Loucy (cell line): Measurements from ENCODE around the gene ARHGAP1.

ENCODE experiments used
- H2AFZ ChIP-seq: fragments of 200-600 bp; sonication (generic); 2 replicates; pipeline ENCODE4 v1.6.0; 2016; ENCODE audit warnings: antibody characterized with exemption, mild to moderate bottlenecking, low read length, moderate library complexity
- H3F3A ChIP-seq: fragments of 200-600 bp; 2 replicates; pipeline ENCODE4 v1.6.0; 2016; ENCODE audit warnings: antibody characterized with exemption, low read depth, mild to moderate bottlenecking
- H3K27me3 ChIP-seq: fragments of 200-600 bp; sonication (generic); 2 replicates; pipeline ENCODE4 v1.6.1; 2014; ENCODE audit warnings: low read length, mild to moderate bottlenecking; ENCODE audit not compliant: insufficient read depth, poor library complexity, severe bottlenecking
- H3K36me3 ChIP-seq: fragments of 200-600 bp; sonication (generic); 2 replicates; pipeline ENCODE4 v1.6.1; 2016; ENCODE audit warnings: low read length; ENCODE audit not compliant: insufficient read depth
- H3K4me1 ChIP-seq: fragments of 200-600 bp; sonication (generic); 2 replicates; pipeline ENCODE4 v1.5.1; 2014; ENCODE audit warnings: low read length, mild to moderate bottlenecking; ENCODE audit not compliant: insufficient read depth, poor library complexity, severe bottlenecking
- H3K4me2 ChIP-seq: fragments of 200-600 bp; sonication (generic); 2 replicates; pipeline ENCODE4 v1.6.0; 2014; ENCODE audit warnings: antibody characterized with exemption, low read length, low read depth, mild to moderate bottlenecking; ENCODE audit not compliant: poor library complexity, severe bottlenecking
- H3K4me3 ChIP-seq: fragments of 200-600 bp; sonication (generic); 2 replicates; pipeline ENCODE4 v1.5.1; 2014; ENCODE audit warnings: low read length, mild to moderate bottlenecking, mixed read lengths; ENCODE audit not compliant: poor library complexity, severe bottlenecking
- H3K79me2 ChIP-seq: fragments of 200-600 bp; sonication (generic); 2 replicates; pipeline ENCODE4 v1.6.1; 2014; ENCODE audit warnings: low read length; ENCODE audit not compliant: insufficient read depth
- H3K9ac ChIP-seq: fragments of 200-600 bp; sonication (generic); 2 replicates; pipeline ENCODE4 v1.6.0; 2014; ENCODE audit warnings: mild to moderate bottlenecking, low read depth, low read length, moderate library complexity; ENCODE audit not compliant: poor library complexity, severe bottlenecking
- H3K9me2 ChIP-seq: fragments of 200-600 bp; sonication (generic); replicated peaks from 2 replicates; pipeline ENCODE4 v1.6.1; 2016; ENCODE audit warnings: low read depth, low read length, mixed read lengths
- H3K9me3 ChIP-seq: fragments of 200-600 bp; sonication (generic); 2 replicates; pipeline ENCODE4 v1.6.1; 2014; ENCODE audit warnings: mild to moderate bottlenecking, antibody characterized with exemption, low read length, low read depth; ENCODE audit not compliant: insufficient read depth
- H4K20me1 ChIP-seq: fragments of 200-600 bp; sonication (generic); 2 replicates; pipeline ENCODE4 v1.6.0; 2014; ENCODE audit warnings: antibody characterized with exemption, low read length, mild to moderate bottlenecking; ENCODE audit not compliant: insufficient read depth, poor library complexity, severe bottlenecking
- CTCF ChIP-seq: fragments of 200-600 bp; sonication (generic); conservative IDR thresholded peaks from 2 replicates; pipeline ENCODE4 v1.5.1; 2014; ENCODE audit warnings: mild to moderate bottlenecking, antibody characterized with exemption, low read length
- EZH2phosphoT487 ChIP-seq: fragments of 200-600 bp; IDR thresholded peaks from 2 replicates; pipeline ENCODE4 v1.6.1; 2018; ENCODE audit warnings: antibody characterized with exemption, mild to moderate bottlenecking, moderate library complexity, borderline replicate concordance

The ARHGAP1 gene

GRCh38 chr11:46731545-46731944 is 31.1 kb upstream of the ARHGAP1 start:
- no peak overlapping the region for H2AFZ ChIP-seq
- no peaks in the 10 kb centered on the region for H3K4me1 ChIP-seq
- H3K4me2 ChIP-seq: no peak overlapping the region
- H3K9me2 ChIP-seq: no peaks in the 10 kb centered on the region
- no peaks in the 10 kb centered on the region for H3F3A ChIP-seq
- no peaks in the 10 kb centered on the region for H3K27me3 ChIP-seq
- no peaks in the 10 kb centered on the region for H3K9me3 ChIP-seq
- no peak overlapping the region for H3K4me3 ChIP-seq
- no peak overlapping the region for H3K9ac ChIP-seq
- no peaks in the 10 kb centered on the region for H3K79me2 ChIP-seq
- no peak for TF ChIP-seq CTCF
- TF ChIP-seq EZH2phosphoT487: no peak
- no peaks in the 10 kb centered on the region for H3K36me3 ChIP-seq
- no peaks in the 10 kb centered on the region for H4K20me1 ChIP-seq

- H3K4me3 ChIP-seq: no peak overlapping the region
- TF ChIP-seq CTCF (no peak), EZH2phosphoT487 (no peak)
- no peaks in the 10 kb centered on the region for H3K9me3 ChIP-seq
- H3K36me3 ChIP-seq: no peaks in the 10 kb centered on the region
- H3K27me3 ChIP-seq: no peaks in the 10 kb centered on the region
- no peaks in the 10 kb centered on the region for H3K9me2 ChIP-seq
- no peak overlapping the region for H3K4me2 ChIP-seq
- no peak overlapping the region for H3K9ac ChIP-seq
- H3K4me1 ChIP-seq: peaks cover under 1% of the 10 kb centered on the region
- no peak overlapping the region; the same call in 1 of the 2 replicates for H2AFZ ChIP-seq
- no peaks in the 10 kb centered on the region for H3F3A ChIP-seq
- no peaks in the 10 kb centered on the region for H3K79me2 ChIP-seq
- no peaks in the 10 kb centered on the region for H4K20me1 ChIP-seq
These were observed 28.9 kb upstream of the ARHGAP1 start for GRCh38 chr11:46729110-46730027.

DNA sequence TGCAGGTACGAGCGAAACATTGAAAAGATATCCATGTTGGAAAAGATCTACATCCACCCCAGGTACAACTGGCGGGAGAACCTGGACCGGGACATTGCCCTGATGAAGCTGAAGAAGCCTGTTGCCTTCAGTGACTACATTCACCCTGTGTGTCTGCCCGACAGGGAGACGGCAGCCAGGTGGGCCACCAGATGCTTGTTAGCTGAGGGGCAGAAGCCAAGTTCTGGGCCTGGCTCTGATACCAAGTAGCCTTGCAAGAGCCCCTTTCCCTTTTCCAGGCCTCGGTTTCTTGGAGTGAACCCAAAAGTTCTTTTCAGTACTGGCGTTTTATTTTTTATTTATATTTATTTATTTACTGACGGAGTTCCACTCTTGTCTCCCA is 28.2 kb upstream of the ARHGAP1 start:
- Histone ChIP-seq H3K9me2 (no peaks in the 10 kb centered on the region), H2AFZ (no peak overlapping the region), H3K36me3 (no peaks in the 10 kb centered on the region), H3K27me3 (no peaks in the 10 kb centered on the region), H3K9me3 (no peaks in the 10 kb centered on the region), H3K4me3 (no peak overlapping the region), H3K79me2 (no peaks in the 10 kb centered on the region), H3K4me2 (no peak overlapping the region), H3K9ac (no peak overlapping the region), H3K4me1 (peaks cover 8% of the 10 kb centered on the region), H4K20me1 (no peaks in the 10 kb centered on the region), H3F3A (no peaks in the 10 kb centered on the region)
- no peak for TF ChIP-seq EZH2phosphoT487
- no peak for TF ChIP-seq CTCF
